Adrenal gland (tissue), 5 donors: ENCODE data around the gene IFNAR1.

Source experiments
- CTCF ChIP-seq, 6 experiments: fragments of 450-650 bp in 4 of 6; fragments of 200-600 bp in 2 of 6; sonication (generic) in 1 of 6; IDR thresholded peaks; 1 replicate in 5 of 6; 2 replicates in 1 of 6; pipeline versions ENCODE4 v1.5.1 to v1.8.0; 2016 to 2021; ENCODE audit warnings: antibody characterized with exemption in 6 of 6, mild to moderate bottlenecking in 2 of 6, moderate library complexity in 1 of 6
- POLR2A ChIP-seq, 2 donors: fragments of 450-650 bp; IDR thresholded peaks; one replicate each; pipeline ENCODE4 v1.6.1; 2017; ENCODE audit warnings: antibody characterized with exemption in 2 of 2, mild to moderate bottlenecking in 2 of 2, moderate library complexity in 1 of 2
- donor health status: DM: no; HTN: no; CAD: no.

DNA sequence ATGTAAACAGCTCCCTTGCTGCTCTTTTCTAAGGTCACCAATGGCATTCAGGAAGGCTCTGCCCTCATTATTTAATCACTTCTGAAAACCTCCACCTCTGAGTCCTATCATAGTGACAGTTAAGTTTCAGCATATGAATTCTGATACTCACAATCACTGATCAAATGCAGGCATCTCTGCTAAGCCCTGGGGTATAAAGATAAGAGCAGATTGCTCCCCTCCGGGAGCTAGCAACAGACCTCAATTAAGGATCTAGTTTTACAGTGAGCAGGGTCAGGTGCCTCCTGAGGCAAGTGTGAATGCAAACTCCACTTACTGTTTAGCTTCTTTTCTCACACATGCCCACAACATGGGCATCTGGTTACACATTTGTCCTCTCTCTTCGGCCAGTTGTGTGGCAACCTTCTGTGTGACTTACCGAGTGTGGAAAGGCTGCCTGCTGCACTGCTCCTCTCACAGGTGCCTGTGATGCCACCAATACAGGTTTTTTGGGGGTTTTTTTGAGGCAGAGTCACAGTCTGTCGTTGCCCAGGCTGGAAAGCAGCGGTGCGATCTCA is 43.6 kb upstream of the IFNAR1 start:
- TF ChIP-seq CTCF (IDR thresholded peaks at IDR 0.05): no peak
- TF ChIP-seq POLR2A (IDR thresholded peaks at IDR 0.05): no peak
